ENCODE measurements around the gene CALHM6. TPM values are rescaled to one million over a fixed set of nuclear protein-coding genes. Genes with fewer than 3 reads are reported as not detected.

The CALHM6 gene
- total RNA-seq, 2 donors from 2014 or later = 1.5 to 6.2 TPM

DNA sequence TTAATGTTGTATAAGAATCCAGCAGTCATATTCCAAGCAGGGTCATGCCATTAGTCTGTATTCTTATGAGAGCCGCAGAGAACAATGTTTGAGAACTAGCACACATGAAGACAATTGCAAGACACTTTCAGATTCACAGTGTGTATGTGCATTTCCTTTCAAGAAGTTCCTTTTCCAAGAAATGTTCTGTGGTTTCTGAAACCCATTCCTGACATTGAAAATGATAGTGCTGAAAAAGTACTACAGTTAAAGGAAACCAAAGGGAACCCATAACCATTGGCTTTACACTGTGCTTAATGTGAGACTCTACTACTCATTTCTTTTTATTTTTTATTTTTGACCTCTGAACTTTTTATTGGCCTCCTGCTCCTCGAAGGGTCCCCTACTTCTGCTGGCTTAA lies 4.2 kb upstream of the CALHM6 start:
- Histone ChIP-seq H3K4me1 (no peaks in the 10 kb centered on the region), H3K27me3 (peaks cover 4% of the 10 kb centered on the region), H3K36me3 (no peaks in the 10 kb centered on the region), H3K27ac (no peak overlapping the region), H3K9ac (ENCODE audit: low read depth in 2 of 2, low read length in 2 of 2) (no peak overlapping the region), H3K4me3 (no peak overlapping the region), H3K9me3 (no peaks in the 10 kb centered on the region)
- intact Hi-C loops (cut with DNase I) = no loop called here
- DNase-seq = no peak
- TF ChIP-seq, protein P1, sequence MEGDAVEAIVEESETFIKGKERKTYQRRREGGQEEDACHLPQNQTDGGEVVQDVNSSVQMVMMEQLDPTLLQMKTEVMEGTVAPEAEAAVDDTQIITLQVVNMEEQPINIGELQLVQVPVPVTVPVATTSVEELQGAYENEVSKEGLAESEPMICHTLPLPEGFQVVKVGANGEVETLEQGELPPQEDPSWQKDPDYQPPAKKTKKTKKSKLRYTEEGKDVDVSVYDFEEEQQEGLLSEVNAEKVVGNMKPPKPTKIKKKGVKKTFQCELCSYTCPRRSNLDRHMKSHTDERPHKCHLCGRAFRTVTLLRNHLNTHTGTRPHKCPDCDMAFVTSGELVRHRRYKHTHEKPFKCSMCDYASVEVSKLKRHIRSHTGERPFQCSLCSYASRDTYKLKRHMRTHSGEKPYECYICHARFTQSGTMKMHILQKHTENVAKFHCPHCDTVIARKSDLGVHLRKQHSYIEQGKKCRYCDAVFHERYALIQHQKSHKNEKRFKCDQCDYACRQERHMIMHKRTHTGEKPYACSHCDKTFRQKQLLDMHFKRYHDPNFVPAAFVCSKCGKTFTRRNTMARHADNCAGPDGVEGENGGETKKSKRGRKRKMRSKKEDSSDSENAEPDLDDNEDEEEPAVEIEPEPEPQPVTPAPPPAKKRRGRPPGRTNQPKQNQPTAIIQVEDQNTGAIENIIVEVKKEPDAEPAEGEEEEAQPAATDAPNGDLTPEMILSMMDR (IDR thresholded peaks at IDR 0.05) = no peak

DNA sequence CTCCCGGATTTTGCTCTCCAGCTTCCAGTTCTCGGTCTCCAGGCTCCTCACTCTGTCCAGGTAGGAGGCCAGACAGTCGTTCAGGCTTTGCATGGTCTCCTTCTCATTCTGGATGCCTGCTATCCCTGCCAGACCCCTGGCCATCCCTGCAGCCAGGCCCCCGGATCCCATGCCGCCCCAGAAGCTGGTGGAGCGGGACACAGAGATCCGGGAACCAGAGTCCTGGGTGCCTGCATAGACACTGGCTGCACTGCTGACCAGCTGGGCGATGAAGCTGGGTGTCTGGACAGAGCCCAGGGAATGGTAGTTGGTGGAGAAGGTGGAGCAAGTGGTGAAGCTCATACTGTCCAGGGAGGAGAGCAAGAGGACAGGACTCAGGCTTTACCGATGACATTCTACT lies 2.9 kb upstream of the CALHM6 start:
- TF ChIP-seq, protein P1 (IDR thresholded peaks at IDR 0.05) = no peak
- Histone ChIP-seq H3K27me3 (peaks cover 16% of the 10 kb centered on the region), H3K9me3 (no peaks in the 10 kb centered on the region), H3K9ac (ENCODE audit: low read depth in 2 of 2, low read length in 2 of 2) (no peak overlapping the region), H3K4me1 (no peaks in the 10 kb centered on the region), H3K36me3 (no peaks in the 10 kb centered on the region), H3K27ac (no peak overlapping the region), H3K4me3 (no peak overlapping the region)
- intact Hi-C loops (cut with DNase I) = no loop called here
- no peak for DNase-seq

DNA sequence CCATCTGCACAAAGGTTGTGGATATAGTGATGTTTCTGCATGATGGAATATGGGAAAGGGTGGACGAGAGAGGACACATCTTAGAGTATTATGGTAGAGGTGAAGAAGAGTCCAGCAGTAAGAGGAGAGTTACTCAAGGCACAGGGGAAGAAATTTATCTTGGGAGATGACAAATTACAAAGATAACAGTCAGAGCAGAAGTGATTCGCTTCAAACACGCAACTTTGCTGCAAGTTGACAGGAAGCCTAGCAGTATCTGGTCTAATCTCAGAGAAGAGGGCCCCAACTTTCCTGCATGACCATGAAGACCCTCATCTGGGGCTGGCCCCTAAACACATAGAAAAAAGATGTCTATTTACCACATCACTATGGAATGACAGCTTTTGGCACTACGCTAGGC lies 1.2 kb upstream of the CALHM6 start:
- no peak for DNase-seq
- H3K9me3 ChIP-seq = no peaks in the 10 kb centered on the region
- no peaks in the 10 kb centered on the region for H3K4me1 ChIP-seq
- intact Hi-C loops (cut with DNase I) = no loop called here
- no peak overlapping the region for H3K27ac ChIP-seq
- no peak overlapping the region for H3K9ac ChIP-seq (ENCODE audit: low read depth in 2 of 2, low read length in 2 of 2)
- H3K36me3 ChIP-seq = no peaks in the 10 kb centered on the region
- TF ChIP-seq, protein P1 (IDR thresholded peaks at IDR 0.05) = no peak
- no peak overlapping the region for H3K4me3 ChIP-seq
- peaks cover 23% of the 10 kb centered on the region for H3K27me3 ChIP-seq

DNA sequence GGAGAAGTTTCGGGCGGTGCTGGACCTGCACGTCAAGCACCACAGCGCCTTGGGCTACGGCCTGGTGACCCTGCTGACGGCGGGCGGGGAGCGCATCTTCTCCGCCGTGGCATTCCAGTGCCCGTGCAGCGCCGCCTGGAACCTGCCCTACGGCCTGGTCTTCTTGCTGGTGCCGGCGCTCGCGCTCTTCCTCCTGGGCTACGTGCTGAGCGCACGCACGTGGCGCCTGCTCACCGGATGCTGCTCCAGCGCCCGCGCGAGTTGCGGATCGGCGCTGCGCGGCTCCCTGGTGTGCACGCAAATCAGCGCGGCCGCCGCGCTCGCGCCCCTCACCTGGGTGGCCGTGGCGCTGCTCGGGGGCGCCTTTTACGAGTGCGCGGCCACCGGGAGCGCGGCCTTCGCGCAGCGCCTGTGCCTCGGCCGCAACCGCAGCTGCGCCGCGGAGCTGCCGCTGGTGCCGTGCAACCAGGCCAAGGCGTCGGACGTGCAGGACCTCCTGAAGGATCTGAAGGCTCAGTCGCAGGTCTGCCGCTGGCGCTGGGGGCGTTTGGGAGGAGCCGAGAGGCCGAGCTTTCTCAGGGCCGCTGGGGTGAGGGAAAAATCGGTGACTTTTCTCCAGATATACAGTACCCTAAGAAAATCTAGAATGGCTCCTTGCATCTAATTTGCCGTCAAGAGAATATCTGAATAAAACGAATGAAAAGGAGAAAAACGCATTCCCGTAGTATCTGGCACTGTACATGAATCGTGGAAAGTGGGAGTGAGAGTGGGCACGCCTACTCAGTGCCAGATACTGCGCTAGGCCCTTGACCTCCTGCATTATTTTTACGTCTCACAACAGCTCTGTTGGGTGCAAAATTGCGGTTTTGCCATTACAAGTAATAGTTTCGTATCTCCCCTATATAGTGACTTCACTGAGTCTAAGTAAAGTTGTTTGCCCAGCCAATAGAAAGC lies 1.0 kb downstream of the CALHM6 start:
- Histone ChIP-seq H3K9ac (ENCODE audit: low read depth in 2 of 2, low read length in 2 of 2) (peak overlapping the region; percentile 26 to 60), H3K4me3 (peak overlapping the region; percentile 43), H3K4me1 (no peaks in the 10 kb centered on the region), H3K9me3 (no peaks in the 10 kb centered on the region), H3K27me3 (peaks cover 23% of the 10 kb centered on the region), H3K36me3 (no peaks in the 10 kb centered on the region), H3K27ac (peak overlapping the region; percentile 21)
- intact Hi-C loops (cut with DNase I) = no loop called here
- TF ChIP-seq, protein P1 (IDR thresholded peaks at IDR 0.05) = no peak
- peak; percentile 32 for DNase-seq

DNA sequence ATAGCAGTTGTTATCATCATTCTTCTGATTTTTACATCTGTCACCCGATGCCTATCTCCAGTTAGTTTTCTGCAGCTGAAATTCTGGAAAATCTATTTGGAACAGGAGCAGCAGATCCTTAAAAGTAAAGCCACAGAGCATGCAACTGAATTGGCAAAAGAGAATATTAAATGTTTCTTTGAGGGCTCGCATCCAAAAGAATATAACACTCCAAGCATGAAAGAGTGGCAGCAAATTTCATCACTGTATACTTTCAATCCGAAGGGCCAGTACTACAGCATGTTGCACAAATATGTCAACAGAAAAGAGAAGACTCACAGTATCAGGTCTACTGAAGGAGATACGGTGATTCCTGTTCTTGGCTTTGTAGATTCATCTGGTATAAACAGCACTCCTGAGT lies 2.1 kb downstream of the CALHM6 start:
- H3K27me3 ChIP-seq = peaks cover 23% of the 10 kb centered on the region
- no peak for DNase-seq
- no peaks in the 10 kb centered on the region for H3K36me3 ChIP-seq
- H3K4me1 ChIP-seq = no peaks in the 10 kb centered on the region
- intact Hi-C loops (cut with DNase I) = no loop called here
- H3K9me3 ChIP-seq = no peaks in the 10 kb centered on the region
- H3K4me3 ChIP-seq = no peak overlapping the region
- TF ChIP-seq, protein P1 (IDR thresholded peaks at IDR 0.05) = no peak
- H3K9ac ChIP-seq (ENCODE audit: low read depth in 2 of 2, low read length in 2 of 2) = no peak overlapping the region
- H3K27ac ChIP-seq = no peak overlapping the region
